Skin epidermis (tissue), 12 donors: ENCODE measurements around the gene FBP2.
"Not testable (repeated sequence)": the region's sequence is repeated elsewhere in the genome, so short reads cannot be mapped to it uniquely, and the experiment has no call there.

Experiments
- H3K27ac ChIP-seq, 21 experiments: fragments of 200-600 bp; sonication (generic) in 11 of 21; one replicate each; pipeline ENCODE4 v1.5.0; 2020; ENCODE audit warnings: mild to moderate bottlenecking in 3 of 21, inconsistent platforms in 2 of 21, moderate library complexity in 2 of 21
- H3K4me3 ChIP-seq, 7 experiments: fragments of 200-600 bp; sonication (generic) in 2 of 7; one replicate each; pipeline ENCODE4 v1.5.0; 2020; ENCODE audit warnings: inconsistent platforms in 2 of 7, mild to moderate bottlenecking in 2 of 7, moderate library complexity in 1 of 7

Gene FBP2

GRCh38 chr9:94610181-94610606, 16.6 kb upstream of the FBP2 start:
- Histone ChIP-seq H3K27ac (no peak overlapping the region), H3K4me3 (no peak overlapping the region)

- Histone ChIP-seq H3K4me3 (no peak overlapping the region), H3K27ac (no peak overlapping the region)
Measured at GRCh38 chr9:94607423-94607691, 13.7 kb upstream of the FBP2 start.

- Histone ChIP-seq H3K4me3 (no peak overlapping the region), H3K27ac (no peak overlapping the region)
Measured at GRCh38 chr9:94606646-94607422, 13.2 kb upstream of the FBP2 start.

GRCh38 chr9:94603259-94604160, 9.9 kb upstream of the FBP2 start:
- no peak overlapping the region for H3K27ac ChIP-seq
- no peak overlapping the region for H3K4me3 ChIP-seq

- Histone ChIP-seq H3K27ac (no peak overlapping the region), H3K4me3 (no peak overlapping the region)
Measured at GRCh38 chr9:94602666-94603065, 9.0 kb upstream of the FBP2 start.

- H3K27ac ChIP-seq = no peak overlapping the region
- H3K4me3 ChIP-seq = no peak overlapping the region
Measured at GRCh38 chr9:94600715-94601114, 7.1 kb upstream of the FBP2 start.

GRCh38 chr9:94600258-94600657, 6.6 kb upstream of the FBP2 start:
- Histone ChIP-seq H3K4me3 (no peak overlapping the region), H3K27ac (no peak overlapping the region)

- H3K27ac ChIP-seq = no peak overlapping the region
- H3K4me3 ChIP-seq = no peak overlapping the region
Measured at GRCh38 chr9:94599102-94599501, 5.5 kb upstream of the FBP2 start.

GRCh38 chr9:94592683-94593082, 941 bp downstream of the FBP2 start:
- H3K27ac ChIP-seq, H3K4me3 ChIP-seq: not testable (repeated sequence)

GRCh38 chr9:94591876-94592275, 1.7 kb downstream of the FBP2 start:
- H3K4me3 ChIP-seq = no peak overlapping the region

GRCh38 chr9:94591046-94591545, 2.5 kb downstream of the FBP2 start:
- not testable (repeated sequence) for H3K27ac ChIP-seq, H3K4me3 ChIP-seq

More at GRCh38 chr9:94591876-94592275, 1.7 kb downstream of the FBP2 start:
- no peak overlapping the region for H3K27ac ChIP-seq

GRCh38 chr9:94588681-94589080, 4.9 kb downstream of the FBP2 start:
- Histone ChIP-seq H3K4me3 (no peak overlapping the region), H3K27ac (no peak overlapping the region)

GRCh38 chr9:94586814-94587213, 6.8 kb downstream of the FBP2 start:
- Histone ChIP-seq H3K27ac (no peak overlapping the region), H3K4me3 (peak overlapping the region in 2 of 7 experiments; percentile 3 to 13)

GRCh38 chr9:94586316-94586715, 7.3 kb downstream of the FBP2 start:
- H3K27ac ChIP-seq = no peak overlapping the region

GRCh38 chr9:94584555-94584954, 9.1 kb downstream of the FBP2 start:
- Histone ChIP-seq H3K4me3 (no peak overlapping the region), H3K27ac (no peak overlapping the region)

More at GRCh38 chr9:94586316-94586715, 7.3 kb downstream of the FBP2 start:
- H3K4me3 ChIP-seq = peak overlapping the region in 2 of 7 experiments; percentile 3 to 13

GRCh38 chr9:94581728-94582127, 11.9 kb downstream of the FBP2 start:
- Histone ChIP-seq H3K27ac (no peak overlapping the region), H3K4me3 (no peak overlapping the region)

- Histone ChIP-seq H3K27ac (no peak overlapping the region), H3K4me3 (no peak overlapping the region)
Measured at GRCh38 chr9:94577571-94577970, 16.1 kb downstream of the FBP2 start.

GRCh38 chr9:94577036-94577435, 16.6 kb downstream of the FBP2 start:
- Histone ChIP-seq H3K27ac (no peak overlapping the region), H3K4me3 (no peak overlapping the region)

- no peak overlapping the region for H3K27ac ChIP-seq
- no peak overlapping the region for H3K4me3 ChIP-seq
Measured at GRCh38 chr9:94576131-94576530, 17.5 kb downstream of the FBP2 start.

- no peak overlapping the region for H3K27ac ChIP-seq
- no peak overlapping the region for H3K4me3 ChIP-seq
Measured at GRCh38 chr9:94568972-94569712, 24.5 kb downstream of the FBP2 start.
